ENCODE data around the gene ZFYVE28.

DNA sequence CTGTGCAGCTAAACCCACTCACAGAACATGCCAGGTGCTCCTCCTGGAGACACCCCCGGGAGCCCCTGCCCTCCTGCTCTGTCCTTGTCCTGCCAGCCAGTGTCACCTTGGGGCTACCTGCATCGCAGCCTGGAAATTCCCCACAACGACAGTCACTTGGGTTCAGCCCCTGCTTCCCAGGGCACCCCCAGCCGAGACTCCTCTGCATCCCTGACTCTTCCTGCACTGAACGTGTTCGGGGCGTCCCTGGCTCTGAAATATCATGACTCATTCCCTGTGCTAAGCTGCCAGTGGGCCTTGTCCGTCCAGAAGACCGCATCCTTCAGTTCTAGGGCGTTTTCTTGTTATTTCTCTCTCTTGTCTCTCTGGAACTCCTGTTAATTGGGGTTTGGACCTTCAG lies 6.1 kb upstream of the ZFYVE28 start:
- TF ChIP-seq, protein P1, sequence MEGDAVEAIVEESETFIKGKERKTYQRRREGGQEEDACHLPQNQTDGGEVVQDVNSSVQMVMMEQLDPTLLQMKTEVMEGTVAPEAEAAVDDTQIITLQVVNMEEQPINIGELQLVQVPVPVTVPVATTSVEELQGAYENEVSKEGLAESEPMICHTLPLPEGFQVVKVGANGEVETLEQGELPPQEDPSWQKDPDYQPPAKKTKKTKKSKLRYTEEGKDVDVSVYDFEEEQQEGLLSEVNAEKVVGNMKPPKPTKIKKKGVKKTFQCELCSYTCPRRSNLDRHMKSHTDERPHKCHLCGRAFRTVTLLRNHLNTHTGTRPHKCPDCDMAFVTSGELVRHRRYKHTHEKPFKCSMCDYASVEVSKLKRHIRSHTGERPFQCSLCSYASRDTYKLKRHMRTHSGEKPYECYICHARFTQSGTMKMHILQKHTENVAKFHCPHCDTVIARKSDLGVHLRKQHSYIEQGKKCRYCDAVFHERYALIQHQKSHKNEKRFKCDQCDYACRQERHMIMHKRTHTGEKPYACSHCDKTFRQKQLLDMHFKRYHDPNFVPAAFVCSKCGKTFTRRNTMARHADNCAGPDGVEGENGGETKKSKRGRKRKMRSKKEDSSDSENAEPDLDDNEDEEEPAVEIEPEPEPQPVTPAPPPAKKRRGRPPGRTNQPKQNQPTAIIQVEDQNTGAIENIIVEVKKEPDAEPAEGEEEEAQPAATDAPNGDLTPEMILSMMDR (IDR thresholded peaks at IDR 0.05), result no peak
- TF ChIP-seq POLR2AphosphoS5 (IDR thresholded peaks at IDR 0.05), result no peak
- TF ChIP-seq POLR2A (IDR thresholded peaks at IDR 0.05), result no peak
